Loucy (cell line): ENCODE results near the gene TPX2.

Experiments
- H2AFZ ChIP-seq: fragments of 200-600 bp; sonication (generic); 2 replicates; pipeline ENCODE4 v1.6.0; 2016; ENCODE audit warnings: antibody characterized with exemption, mild to moderate bottlenecking, low read length, moderate library complexity
- H3F3A ChIP-seq: fragments of 200-600 bp; 2 replicates; pipeline ENCODE4 v1.6.0; 2016; ENCODE audit warnings: antibody characterized with exemption, low read depth, mild to moderate bottlenecking
- H3K27me3 ChIP-seq: fragments of 200-600 bp; sonication (generic); 2 replicates; pipeline ENCODE4 v1.6.1; 2014; ENCODE audit warnings: low read length, mild to moderate bottlenecking; ENCODE audit not compliant: insufficient read depth, poor library complexity, severe bottlenecking
- H3K36me3 ChIP-seq: fragments of 200-600 bp; sonication (generic); 2 replicates; pipeline ENCODE4 v1.6.1; 2016; ENCODE audit warnings: low read length; ENCODE audit not compliant: insufficient read depth
- H3K4me1 ChIP-seq: fragments of 200-600 bp; sonication (generic); 2 replicates; pipeline ENCODE4 v1.5.1; 2014; ENCODE audit warnings: low read length, mild to moderate bottlenecking; ENCODE audit not compliant: insufficient read depth, poor library complexity, severe bottlenecking
- H3K4me2 ChIP-seq: fragments of 200-600 bp; sonication (generic); 2 replicates; pipeline ENCODE4 v1.6.0; 2014; ENCODE audit warnings: antibody characterized with exemption, low read length, low read depth, mild to moderate bottlenecking; ENCODE audit not compliant: poor library complexity, severe bottlenecking
- H3K4me3 ChIP-seq: fragments of 200-600 bp; sonication (generic); 2 replicates; pipeline ENCODE4 v1.5.1; 2014; ENCODE audit warnings: low read length, mild to moderate bottlenecking, mixed read lengths; ENCODE audit not compliant: poor library complexity, severe bottlenecking
- H3K79me2 ChIP-seq: fragments of 200-600 bp; sonication (generic); 2 replicates; pipeline ENCODE4 v1.6.1; 2014; ENCODE audit warnings: low read length; ENCODE audit not compliant: insufficient read depth
- H3K9ac ChIP-seq: fragments of 200-600 bp; sonication (generic); 2 replicates; pipeline ENCODE4 v1.6.0; 2014; ENCODE audit warnings: mild to moderate bottlenecking, low read depth, low read length, moderate library complexity; ENCODE audit not compliant: poor library complexity, severe bottlenecking
- H3K9me2 ChIP-seq: fragments of 200-600 bp; sonication (generic); replicated peaks from 2 replicates; pipeline ENCODE4 v1.6.1; 2016; ENCODE audit warnings: low read depth, low read length, mixed read lengths
- H3K9me3 ChIP-seq: fragments of 200-600 bp; sonication (generic); 2 replicates; pipeline ENCODE4 v1.6.1; 2014; ENCODE audit warnings: mild to moderate bottlenecking, antibody characterized with exemption, low read length, low read depth; ENCODE audit not compliant: insufficient read depth
- H4K20me1 ChIP-seq: fragments of 200-600 bp; sonication (generic); 2 replicates; pipeline ENCODE4 v1.6.0; 2014; ENCODE audit warnings: antibody characterized with exemption, low read length, mild to moderate bottlenecking; ENCODE audit not compliant: insufficient read depth, poor library complexity, severe bottlenecking
- CTCF ChIP-seq: fragments of 200-600 bp; sonication (generic); conservative IDR thresholded peaks from 2 replicates; pipeline ENCODE4 v1.5.1; 2014; ENCODE audit warnings: mild to moderate bottlenecking, antibody characterized with exemption, low read length
- EZH2phosphoT487 ChIP-seq: fragments of 200-600 bp; IDR thresholded peaks from 2 replicates; pipeline ENCODE4 v1.6.1; 2018; ENCODE audit warnings: antibody characterized with exemption, mild to moderate bottlenecking, moderate library complexity, borderline replicate concordance

Gene TPX2

GRCh38 chr20:31809661-31810060, 70.6 kb downstream of the TPX2 start:
- Histone ChIP-seq H3F3A (no peaks in the 10 kb centered on the region), H3K27me3 (no peaks in the 10 kb centered on the region), H4K20me1 (no peaks in the 10 kb centered on the region), H3K4me3 (no peak overlapping the region), H3K4me1 (no peaks in the 10 kb centered on the region), H2AFZ (no peak overlapping the region), H3K36me3 (peaks cover 25% of the 10 kb centered on the region; the same call in 1 of the 2 replicates), H3K79me2 (no peaks in the 10 kb centered on the region), H3K9me3 (no peaks in the 10 kb centered on the region), H3K9ac (no peak overlapping the region), H3K9me2 (no peaks in the 10 kb centered on the region), H3K4me2 (no peak overlapping the region)
- TF ChIP-seq EZH2phosphoT487 (no peak), CTCF (no peak)

GRCh38 chr20:31811198-31811597, 72.1 kb downstream of the TPX2 start:
- no peaks in the 10 kb centered on the region for H4K20me1 ChIP-seq
- no peaks in the 10 kb centered on the region for H3F3A ChIP-seq
- H3K9me3 ChIP-seq = no peaks in the 10 kb centered on the region
- no peaks in the 10 kb centered on the region for H3K79me2 ChIP-seq
- H3K9me2 ChIP-seq = no peaks in the 10 kb centered on the region
- H3K27me3 ChIP-seq = no peaks in the 10 kb centered on the region
- TF ChIP-seq CTCF = no peak
- TF ChIP-seq EZH2phosphoT487 = no peak
- no peak overlapping the region for H3K4me3 ChIP-seq
- H3K4me1 ChIP-seq = peaks cover 10% of the 10 kb centered on the region
- H3K9ac ChIP-seq = no peak overlapping the region
- peaks cover 12% of the 10 kb centered on the region; the same call in 1 of the 2 replicates for H3K36me3 ChIP-seq
- no peak overlapping the region for H2AFZ ChIP-seq
- H3K4me2 ChIP-seq = no peak overlapping the region

- Histone ChIP-seq H3F3A (no peaks in the 10 kb centered on the region), H4K20me1 (no peaks in the 10 kb centered on the region), H3K4me1 (peaks cover 10% of the 10 kb centered on the region), H2AFZ (no peak overlapping the region), H3K79me2 (no peaks in the 10 kb centered on the region), H3K9me3 (no peaks in the 10 kb centered on the region), H3K9ac (no peak overlapping the region), H3K9me2 (no peaks in the 10 kb centered on the region), H3K4me2 (no peak overlapping the region), H3K4me3 (no peak overlapping the region), H3K36me3 (peaks cover 3% of the 10 kb centered on the region; the same call in 1 of the 2 replicates), H3K27me3 (no peaks in the 10 kb centered on the region)
- TF ChIP-seq CTCF = no peak
- no peak for TF ChIP-seq EZH2phosphoT487
Observed at GRCh38 chr20:31811796-31812728, 73.0 kb downstream of the TPX2 start.
